Measurements from ENCODE around the gene JUND. TPM values are rescaled to one million over a fixed set of nuclear protein-coding genes. Genes with fewer than 3 reads are reported as not detected.

The JUND gene
- polyA plus RNA-seq, 3 donors, result 22.5 to 1,792 (median 86.9) TPM

DNA sequence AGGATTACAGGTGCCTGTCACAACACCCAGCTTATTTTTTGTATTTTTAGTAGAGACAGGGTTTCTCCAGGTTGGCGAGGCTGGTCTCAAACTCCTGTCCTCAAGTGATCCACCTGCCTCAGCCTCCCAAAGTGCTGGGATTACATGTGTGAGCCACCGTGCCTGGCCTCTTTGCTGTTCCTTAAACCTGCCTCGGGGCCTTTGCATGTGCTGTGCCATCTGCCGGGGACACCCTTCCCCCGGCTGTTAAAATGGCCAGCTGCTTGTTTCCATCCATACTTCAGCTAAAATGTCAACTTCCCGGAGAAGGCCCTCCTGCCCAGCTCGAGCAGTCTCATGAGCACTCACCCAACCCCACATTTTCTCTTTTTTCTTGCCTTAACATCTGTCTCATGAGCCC is 36.1 kb downstream of the JUND start:
- H3K4me3 Mint-ChIP-seq, result no peak overlapping the region
- Histone ChIP-seq H3K4me2 (replicated peaks; ENCODE audit: extremely low read depth, low read length, poor library complexity, severe bottlenecking) (no peak overlapping the region), H3K27ac (ENCODE audit: low read depth in 1 of 2, low read length in 2 of 2) (no peak overlapping the region), H3K27me3 (ENCODE audit: control insufficient read depth in 2 of 2, insufficient read depth in 2 of 2, low read length in 2 of 2) (peaks cover 0 to 2% of the 10 kb centered on the region in 2 donors), H2AFZ (ENCODE audit: insufficient read depth, low read depth, low read length, poor library complexity, severe bottlenecking) (no peak overlapping the region), H3K4me1 (ENCODE audit: control insufficient read depth in 1 of 2, insufficient read depth in 2 of 2, low read length in 2 of 2) (no peaks in the 10 kb centered on the region), H3K4me3 (replicated peaks in 1 of 3; ENCODE audit: low read depth in 2 of 3, low read length in 3 of 3) (no peak overlapping the region), H4K20me1 (ENCODE audit: insufficient read depth, low read length) (no peaks in the 10 kb centered on the region), H3K9me3 (replicated peaks in 1 of 2; ENCODE audit: control insufficient read depth in 1 of 2, insufficient read depth in 1 of 2, low read length in 2 of 2) (no peaks in the 10 kb centered on the region), H3K79me2 (ENCODE audit: insufficient read depth, low read length) (no peaks in the 10 kb centered on the region), H3K9ac (ENCODE audit: insufficient read depth, low read length, poor library complexity, severe bottlenecking) (no peak overlapping the region), H3K36me3 (replicated peaks in 1 of 2; ENCODE audit: control insufficient read depth in 1 of 2, insufficient read depth in 2 of 2, low read length in 2 of 2) (no peaks in the 10 kb centered on the region)
- TF ChIP-seq, protein P1, sequence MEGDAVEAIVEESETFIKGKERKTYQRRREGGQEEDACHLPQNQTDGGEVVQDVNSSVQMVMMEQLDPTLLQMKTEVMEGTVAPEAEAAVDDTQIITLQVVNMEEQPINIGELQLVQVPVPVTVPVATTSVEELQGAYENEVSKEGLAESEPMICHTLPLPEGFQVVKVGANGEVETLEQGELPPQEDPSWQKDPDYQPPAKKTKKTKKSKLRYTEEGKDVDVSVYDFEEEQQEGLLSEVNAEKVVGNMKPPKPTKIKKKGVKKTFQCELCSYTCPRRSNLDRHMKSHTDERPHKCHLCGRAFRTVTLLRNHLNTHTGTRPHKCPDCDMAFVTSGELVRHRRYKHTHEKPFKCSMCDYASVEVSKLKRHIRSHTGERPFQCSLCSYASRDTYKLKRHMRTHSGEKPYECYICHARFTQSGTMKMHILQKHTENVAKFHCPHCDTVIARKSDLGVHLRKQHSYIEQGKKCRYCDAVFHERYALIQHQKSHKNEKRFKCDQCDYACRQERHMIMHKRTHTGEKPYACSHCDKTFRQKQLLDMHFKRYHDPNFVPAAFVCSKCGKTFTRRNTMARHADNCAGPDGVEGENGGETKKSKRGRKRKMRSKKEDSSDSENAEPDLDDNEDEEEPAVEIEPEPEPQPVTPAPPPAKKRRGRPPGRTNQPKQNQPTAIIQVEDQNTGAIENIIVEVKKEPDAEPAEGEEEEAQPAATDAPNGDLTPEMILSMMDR (IDR thresholded peaks at IDR 0.05), result no peak
- peaks cover 11 to 20% (median 12%) of the 10 kb centered on the region in 3 donors for H3K27me3 Mint-ChIP-seq (ENCODE audit: low read depth in 3 of 3)
- no peaks in the 10 kb centered on the region for H3K36me3 Mint-ChIP-seq
- no peak overlapping the region for H3K27ac Mint-ChIP-seq
- DNase-seq, result no peak
- intact Hi-C loops (cut with micrococcal nuclease), result no loop called here
- no peaks in the 10 kb centered on the region for H3K9me3 Mint-ChIP-seq
- no peaks in the 10 kb centered on the region for H3K4me1 Mint-ChIP-seq
- WGBS (ENCODE audit: insufficient coverage), result 94% methylated on average over 6 of the region's 7 CpGs

- Mint-ChIP-seq H3K4me1 (no peaks in the 10 kb centered on the region), H3K27me3 (ENCODE audit: low read depth in 3 of 3) (peaks cover 15 to 30% (median 24%) of the 10 kb centered on the region in 3 donors), H3K36me3 (no peaks in the 10 kb centered on the region), H3K27ac (no peak overlapping the region), H3K4me3 (no peak overlapping the region), H3K9me3 (peaks cover 0 to 1% (median 0%) of the 10 kb centered on the region in 7 donors)
- Histone ChIP-seq H3K4me3 (replicated peaks in 1 of 3; ENCODE audit: low read depth in 2 of 3, low read length in 3 of 3) (no peak overlapping the region), H3K4me2 (replicated peaks; ENCODE audit: extremely low read depth, low read length, poor library complexity, severe bottlenecking) (no peak overlapping the region), H2AFZ (ENCODE audit: insufficient read depth, low read depth, low read length, poor library complexity, severe bottlenecking) (no peak overlapping the region), H3K36me3 (replicated peaks in 1 of 2; ENCODE audit: control insufficient read depth in 1 of 2, insufficient read depth in 2 of 2, low read length in 2 of 2) (no peaks in the 10 kb centered on the region), H3K9ac (ENCODE audit: insufficient read depth, low read length, poor library complexity, severe bottlenecking) (no peak overlapping the region), H3K79me2 (ENCODE audit: insufficient read depth, low read length) (no peaks in the 10 kb centered on the region), H3K27ac (ENCODE audit: low read depth in 1 of 2, low read length in 2 of 2) (no peak overlapping the region), H4K20me1 (ENCODE audit: insufficient read depth, low read length) (no peaks in the 10 kb centered on the region), H3K4me1 (ENCODE audit: control insufficient read depth in 1 of 2, insufficient read depth in 2 of 2, low read length in 2 of 2) (no peaks in the 10 kb centered on the region), H3K27me3 (ENCODE audit: control insufficient read depth in 2 of 2, insufficient read depth in 2 of 2, low read length in 2 of 2) (no peaks in the 10 kb centered on the region), H3K9me3 (replicated peaks in 1 of 2; ENCODE audit: control insufficient read depth in 1 of 2, insufficient read depth in 1 of 2, low read length in 2 of 2) (no peaks in the 10 kb centered on the region)
- whole genome bisulfite sequencing (ENCODE audit: insufficient coverage), result 36% methylated on average over 9 of the region's 12 CpGs
- TF ChIP-seq, protein P1 (IDR thresholded peaks at IDR 0.05), result no peak
- no peak for DNase-seq
- intact Hi-C loops (cut with micrococcal nuclease), result no loop called here
Measured at GRCh38 chr19:18239303-18239702, 42.1 kb downstream of the JUND start.
